HepG2 (cell line): ENCODE data around the gene RPP21. TPM values are rescaled to one million over a fixed set of nuclear protein-coding genes. Genes with fewer than 3 reads are reported as not detected.
A peak's percentile ranks its signal among the peaks of the same experiment; 100 is the strongest.

Source experiments
- AGO1 ChIP-seq: fragments of 200-400 bp; formaldehyde crosslinking; IDR thresholded peaks from 2 replicates; pipeline ENCODE4 v1.6.1; 2017; ENCODE audit warnings: mild to moderate bottlenecking, low read depth, low read length, moderate library complexity; ENCODE audit not compliant: poor library complexity, severe bottlenecking
- HMGA1 ChIP-seq: sonication (generic); formaldehyde crosslinking; conservative IDR thresholded peaks from 2 replicates; pipeline ENCODE4 v1.4.0; 2020; ENCODE audit warnings: missing genetic modification reagents
- HNRNPUL1 ChIP-seq: fragments of 200-400 bp; formaldehyde crosslinking; IDR thresholded peaks from 2 replicates; pipeline ENCODE4 v1.6.1; 2017; ENCODE audit warnings: low read depth, mild to moderate bottlenecking, low read length, moderate library complexity
- HOXA7 ChIP-seq: sonication (generic); formaldehyde crosslinking; IDR thresholded peaks from 2 replicates; pipeline ENCODE4 v1.8.1; 2022; ENCODE audit warnings: mild to moderate bottlenecking, missing genetic modification reagents, moderate library complexity
- KDM1A ChIP-seq: IDR thresholded peaks from 2 replicates; pipeline ENCODE4 v1.6.1; 2016; ENCODE audit warnings: missing compliant biosample characterization
- KDM5A ChIP-seq: fragments of 200-600 bp; sonication (generic); IDR thresholded peaks from 2 replicates; pipeline ENCODE4 v1.7.0; 2018; ENCODE audit warnings: antibody characterized with exemption, mild to moderate bottlenecking, low read length, borderline replicate concordance
- MAFG ChIP-seq: sonication (generic); formaldehyde crosslinking; IDR thresholded peaks from 2 replicates; pipeline ENCODE4 v1.5.1; 2020; ENCODE audit warnings: mild to moderate bottlenecking, missing genetic modification reagents
- MED8 ChIP-seq: sonication (generic); formaldehyde crosslinking; IDR thresholded peaks from 2 replicates; pipeline ENCODE4 v1.8.1; 2023; ENCODE audit warnings: mild to moderate bottlenecking, missing genetic modification reagents; ENCODE audit not compliant: insufficient replicate concordance
- RBAK ChIP-seq: sonication (generic); formaldehyde crosslinking; IDR thresholded peaks from 2 replicates; pipeline ENCODE4 v1.5.1; 2020; ENCODE audit warnings: mild to moderate bottlenecking, missing genetic modification reagents
- SMARCE1 ChIP-seq: fragments of 450-650 bp; IDR thresholded peaks from 2 replicates; pipeline ENCODE4 v1.6.1; 2017; ENCODE audit warnings: borderline replicate concordance
- SRSF4 ChIP-seq: fragments of 200-400 bp; formaldehyde crosslinking; IDR thresholded peaks from one replicate; pipeline ENCODE4 v1.6.1; 2018; ENCODE audit warnings: mild to moderate bottlenecking, low read depth, low read length, moderate library complexity; ENCODE audit not compliant: poor library complexity, severe bottlenecking
- SRY ChIP-seq: sonication (generic); formaldehyde crosslinking; IDR thresholded peaks from 2 replicates; pipeline ENCODE4 v1.8.0; 2022; ENCODE audit warnings: mild to moderate bottlenecking, missing genetic modification reagents
- ZHX1 ChIP-seq: sonication (generic); formaldehyde crosslinking; IDR thresholded peaks from 2 replicates; pipeline ENCODE4 v1.8.1; 2022; ENCODE audit warnings: low read depth, mild to moderate bottlenecking, missing genetic modification reagents
- ZNF235 ChIP-seq: sonication (generic); formaldehyde crosslinking; IDR thresholded peaks from 2 replicates; pipeline ENCODE4 v1.8.1; 2023; ENCODE audit warnings: mild to moderate bottlenecking, missing genetic modification reagents, borderline replicate concordance
- ZNF24 ChIP-seq: fragments of 450-650 bp; IDR thresholded peaks from 2 replicates; pipeline ENCODE4 v1.6.1; 2017; ENCODE audit warnings: antibody characterized with exemption, mild to moderate bottlenecking
- ZNF616 ChIP-seq: sonication (generic); formaldehyde crosslinking; IDR thresholded peaks from 2 replicates; pipeline ENCODE4 v1.5.0; 2020; ENCODE audit warnings: low read depth, mild to moderate bottlenecking, missing genetic modification reagents
- ZNF839 ChIP-seq: sonication (generic); formaldehyde crosslinking; IDR thresholded peaks from 2 replicates; pipeline ENCODE4 v1.4.0; 2020; ENCODE audit warnings: missing genetic modification reagents, mild to moderate bottlenecking, borderline replicate concordance
- ZSCAN9 ChIP-seq: IDR thresholded peaks from 2 replicates; pipeline ENCODE4 v1.6.1; 2016; ENCODE audit warnings: borderline replicate concordance
- polyA plus RNA-seq, 8 experiments: library from polyadenylated mRNA; depleted of rRNA in 3 of 8; stranded (reverse) in 7 of 8; unstranded in 1 of 8; fragments of >200 nt; fragmentation: Illumina TruSeq in 4 of 8; extraction: Trizol in 4 of 8; gene quantifications; 2 replicates each; pipeline versions ENCODE4 v1.2.1 to v1.2.3, GENCODE V29; 2011 to 2016; ENCODE audit warnings: low read depth in 4 of 8, missing spikeins in 1 of 8, mixed read lengths in 1 of 8; ENCODE audit not compliant: insufficient read depth in 1 of 8
- total RNA-seq, 5 experiments: library from RNA; depleted of rRNA; stranded (reverse); fragments of >200 nt; fragmentation: Illumina TruSeq; extraction: Trizol; gene quantifications; 2 replicates each; pipeline ENCODE4 v1.2.3, GENCODE V29; 2016; ENCODE audit warnings: low read depth in 1 of 5
- TF ChIP-seq, protein P1 (sequence below): sonication (generic); formaldehyde crosslinking; IDR thresholded peaks from 2 replicates; pipeline ENCODE4 v1.4.0; 2020; ENCODE audit warnings: missing genetic modification reagents
- TF ChIP-seq, protein P2 (sequence below): sonication (generic); formaldehyde crosslinking; IDR thresholded peaks from 2 replicates; pipeline ENCODE4 v1.4.0; 2020; ENCODE audit warnings: low read depth, mild to moderate bottlenecking, missing genetic modification reagents
- TF ChIP-seq, protein P3 (sequence below): sonication (generic); formaldehyde crosslinking; IDR thresholded peaks from 2 replicates; pipeline ENCODE4 v1.5.0; 2020; ENCODE audit warnings: mild to moderate bottlenecking, missing genetic modification reagents, borderline replicate concordance

Gene RPP21
- total and polyA plus RNA-seq, 2 of the 13 experiments (the other 11 are each of a cell fraction or from before 2014, with no cell fraction given) = 53.1 to 72.3 TPM

GRCh38 chr6:30344868-30345671 lies at the start of gene RPP21 (continued):
- TF ChIP-seq, protein P1, sequence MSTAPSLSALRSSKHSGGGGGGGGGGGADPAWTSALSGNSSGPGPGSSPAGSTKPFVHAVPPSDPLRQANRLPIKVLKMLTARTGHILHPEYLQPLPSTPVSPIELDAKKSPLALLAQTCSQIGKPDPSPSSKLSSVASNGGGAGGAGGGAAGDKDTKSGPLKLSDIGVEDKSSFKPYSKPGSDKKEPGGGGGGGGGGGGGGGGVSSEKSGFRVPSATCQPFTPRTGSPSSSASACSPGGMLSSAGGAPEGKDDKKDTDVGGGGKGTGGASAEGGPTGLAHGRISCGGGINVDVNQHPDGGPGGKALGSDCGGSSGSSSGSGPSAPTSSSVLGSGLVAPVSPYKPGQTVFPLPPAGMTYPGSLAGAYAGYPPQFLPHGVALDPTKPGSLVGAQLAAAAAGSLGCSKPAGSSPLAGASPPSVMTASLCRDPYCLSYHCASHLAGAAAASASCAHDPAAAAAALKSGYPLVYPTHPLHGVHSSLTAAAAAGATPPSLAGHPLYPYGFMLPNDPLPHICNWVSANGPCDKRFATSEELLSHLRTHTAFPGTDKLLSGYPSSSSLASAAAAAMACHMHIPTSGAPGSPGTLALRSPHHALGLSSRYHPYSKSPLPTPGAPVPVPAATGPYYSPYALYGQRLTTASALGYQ (CRISPR knock-in tag) = peak; percentile 87
- TF ChIP-seq ZNF24 = no peak
- TF ChIP-seq, protein P2, sequence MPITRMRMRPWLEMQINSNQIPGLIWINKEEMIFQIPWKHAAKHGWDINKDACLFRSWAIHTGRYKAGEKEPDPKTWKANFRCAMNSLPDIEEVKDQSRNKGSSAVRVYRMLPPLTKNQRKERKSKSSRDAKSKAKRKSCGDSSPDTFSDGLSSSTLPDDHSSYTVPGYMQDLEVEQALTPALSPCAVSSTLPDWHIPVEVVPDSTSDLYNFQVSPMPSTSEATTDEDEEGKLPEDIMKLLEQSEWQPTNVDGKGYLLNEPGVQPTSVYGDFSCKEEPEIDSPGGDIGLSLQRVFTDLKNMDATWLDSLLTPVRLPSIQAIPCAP = no peak
- peak; percentile 69; the same call in 1 of the 2 replicates for TF ChIP-seq KDM5A
- no peak for TF ChIP-seq HOXA7
- peak; percentile 63 for TF ChIP-seq MED8 (CRISPR knock-in tag)
- peak; percentile 94 for TF ChIP-seq SRY (CRISPR knock-in tag)
- no peak for TF ChIP-seq HNRNPUL1
- no peak for TF ChIP-seq RBAK (CRISPR knock-in tag)
- TF ChIP-seq ZSCAN9 (CRISPR knock-in tag) = peak; percentile 97
- no peak for TF ChIP-seq HMGA1 (CRISPR knock-in tag)
- peak; percentile 93; the same call in 1 of the 2 replicates for TF ChIP-seq ZNF616 (CRISPR knock-in tag)
- peak; percentile 88; the same call in 1 of the 2 replicates for TF ChIP-seq ZNF839 (CRISPR knock-in tag)
- TF ChIP-seq ZNF235 = no peak; the same call in 1 of the 2 replicates
- TF ChIP-seq, protein P3, sequence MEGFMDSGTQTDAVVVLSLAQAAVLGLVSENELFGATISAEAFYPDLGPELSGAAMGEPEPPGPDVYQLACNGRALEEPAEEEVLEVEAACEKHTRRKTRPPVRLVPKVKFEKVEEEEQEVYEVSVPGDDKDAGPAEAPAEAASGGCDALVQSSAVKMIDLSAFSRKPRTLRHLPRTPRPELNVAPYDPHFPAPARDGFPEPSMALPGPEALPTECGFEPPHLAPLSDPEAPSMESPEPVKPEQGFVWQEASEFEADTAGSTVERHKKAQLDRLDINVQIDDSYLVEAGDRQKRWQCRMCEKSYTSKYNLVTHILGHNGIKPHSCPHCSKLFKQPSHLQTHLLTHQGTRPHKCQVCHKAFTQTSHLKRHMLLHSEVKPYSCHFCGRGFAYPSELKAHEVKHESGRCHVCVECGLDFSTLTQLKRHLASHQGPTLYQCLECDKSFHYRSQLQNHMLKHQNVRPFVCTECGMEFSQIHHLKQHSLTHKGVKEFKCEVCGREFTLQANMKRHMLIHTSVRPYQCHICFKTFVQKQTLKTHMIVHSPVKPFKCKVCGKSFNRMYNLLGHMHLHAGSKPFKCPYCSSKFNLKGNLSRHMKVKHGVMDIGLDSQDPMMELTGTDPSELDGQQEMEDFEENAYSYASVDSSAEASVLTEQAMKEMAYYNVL = peak; percentile 75; the same call in 1 of the 2 replicates
- TF ChIP-seq ZHX1 (CRISPR knock-in tag) = peak; percentile 81
- TF ChIP-seq SRSF4 = no peak
- TF ChIP-seq MAFG (CRISPR knock-in tag) = no peak
- TF ChIP-seq KDM1A = no peak
- TF ChIP-seq SMARCE1 = no peak
- peak; percentile 50 for TF ChIP-seq AGO1
